K562 treated with DMSO at 1 percent for 48 hours (cell line): ENCODE data around the gene CLIP3. TPM values are rescaled to one million over a fixed set of nuclear protein-coding genes. Genes with fewer than 3 reads are reported as not detected.

Experiments
- total RNA-seq: library from RNA; unstranded; fragments of 300-600 nt; gene quantifications from 2 replicates; pipeline ENCODE4 v1.2.3, GENCODE V29; 2022; ENCODE audit warnings: low replicate concordance; ENCODE audit errors: extremely low read depth

The CLIP3 gene, protein sequence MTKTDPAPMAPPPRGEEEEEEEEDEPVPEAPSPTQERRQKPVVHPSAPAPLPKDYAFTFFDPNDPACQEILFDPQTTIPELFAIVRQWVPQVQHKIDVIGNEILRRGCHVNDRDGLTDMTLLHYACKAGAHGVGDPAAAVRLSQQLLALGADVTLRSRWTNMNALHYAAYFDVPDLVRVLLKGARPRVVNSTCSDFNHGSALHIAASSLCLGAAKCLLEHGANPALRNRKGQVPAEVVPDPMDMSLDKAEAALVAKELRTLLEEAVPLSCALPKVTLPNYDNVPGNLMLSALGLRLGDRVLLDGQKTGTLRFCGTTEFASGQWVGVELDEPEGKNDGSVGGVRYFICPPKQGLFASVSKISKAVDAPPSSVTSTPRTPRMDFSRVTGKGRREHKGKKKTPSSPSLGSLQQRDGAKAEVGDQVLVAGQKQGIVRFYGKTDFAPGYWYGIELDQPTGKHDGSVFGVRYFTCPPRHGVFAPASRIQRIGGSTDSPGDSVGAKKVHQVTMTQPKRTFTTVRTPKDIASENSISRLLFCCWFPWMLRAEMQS
- not detected in 2 replicates for total RNA-seq

GRCh38 chr19:36032251-36033104 is at the start of gene CLIP3:
CLIP3 (minus strand) TSS chr19:36032873; CDS start chr19:36032357, 516 bp downstream.

DNA sequence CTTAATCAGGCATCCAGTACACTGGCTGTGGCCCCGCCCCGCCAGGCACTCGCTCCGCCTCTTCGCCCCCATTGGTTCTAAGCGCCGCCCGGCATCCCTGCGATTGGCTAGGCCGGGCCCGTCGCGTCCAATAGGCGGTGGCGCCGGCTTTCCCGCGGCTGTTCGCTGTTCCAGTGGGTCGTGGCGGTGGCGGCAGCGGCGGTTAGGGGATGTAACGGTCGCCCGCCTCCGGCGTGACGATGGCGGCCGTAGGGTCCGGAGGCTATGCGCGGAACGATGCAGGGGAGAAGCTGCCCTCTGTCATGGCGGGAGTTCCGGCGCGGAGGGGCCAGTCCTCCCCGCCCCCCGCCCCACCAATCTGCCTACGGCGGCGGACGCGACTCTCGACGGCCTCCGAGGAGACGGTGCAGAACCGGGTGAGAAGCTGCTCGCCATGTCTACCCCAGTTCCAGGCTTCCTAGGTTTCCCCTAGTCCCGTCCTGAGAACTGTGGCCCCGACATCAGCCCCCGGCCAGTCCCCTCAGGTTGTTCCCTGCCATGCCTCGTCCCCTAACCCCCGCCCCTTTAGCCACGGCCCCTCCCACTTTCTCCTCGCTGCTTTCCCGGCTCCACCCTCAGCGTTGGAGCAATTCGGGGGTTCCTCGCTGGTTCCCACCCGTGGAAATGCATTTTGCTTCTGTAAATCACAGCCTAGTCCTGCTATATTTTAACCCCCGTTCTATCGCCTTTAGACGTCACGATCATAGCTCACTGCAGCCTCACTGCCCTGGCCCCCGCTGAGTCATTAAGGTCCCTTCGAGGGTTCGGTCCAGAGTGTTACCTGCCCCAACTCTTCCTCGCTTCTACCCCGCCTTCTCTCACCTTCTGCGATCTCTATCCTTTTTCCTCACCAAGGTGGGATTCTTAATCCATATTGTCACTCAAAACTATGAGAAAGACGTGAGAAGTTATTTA is 22.3 kb upstream of the CLIP3 start, which contains the start of gene WDR62:
TSS of gene WDR62 (plus strand) at position 165 of the 954 bp plus-strand sequence. CDS start at position 240, 75 bp downstream.

GRCh38 chr19:36054119-36054732 is 21.6 kb upstream of the CLIP3 start, which contains the start of gene THAP8:
THAP8 (minus strand) TSS chr19:36054285; CDS start chr19:36054217, 68 bp downstream.

GRCh38 chr19:36014012-36014924 is 18.4 kb downstream of the CLIP3 start, which contains the start of gene ALKBH6:
ALKBH6 (minus strand) TSS chr19:36014213; CDS start chr19:36013397, 816 bp downstream.

GRCh38 chr19:36008336-36008978 is 24.2 kb downstream of the CLIP3 start, which contains the start of gene SYNE4:
SYNE4 (minus strand) TSS chr19:36008813; CDS start chr19:36008681, 132 bp downstream.

DNA sequence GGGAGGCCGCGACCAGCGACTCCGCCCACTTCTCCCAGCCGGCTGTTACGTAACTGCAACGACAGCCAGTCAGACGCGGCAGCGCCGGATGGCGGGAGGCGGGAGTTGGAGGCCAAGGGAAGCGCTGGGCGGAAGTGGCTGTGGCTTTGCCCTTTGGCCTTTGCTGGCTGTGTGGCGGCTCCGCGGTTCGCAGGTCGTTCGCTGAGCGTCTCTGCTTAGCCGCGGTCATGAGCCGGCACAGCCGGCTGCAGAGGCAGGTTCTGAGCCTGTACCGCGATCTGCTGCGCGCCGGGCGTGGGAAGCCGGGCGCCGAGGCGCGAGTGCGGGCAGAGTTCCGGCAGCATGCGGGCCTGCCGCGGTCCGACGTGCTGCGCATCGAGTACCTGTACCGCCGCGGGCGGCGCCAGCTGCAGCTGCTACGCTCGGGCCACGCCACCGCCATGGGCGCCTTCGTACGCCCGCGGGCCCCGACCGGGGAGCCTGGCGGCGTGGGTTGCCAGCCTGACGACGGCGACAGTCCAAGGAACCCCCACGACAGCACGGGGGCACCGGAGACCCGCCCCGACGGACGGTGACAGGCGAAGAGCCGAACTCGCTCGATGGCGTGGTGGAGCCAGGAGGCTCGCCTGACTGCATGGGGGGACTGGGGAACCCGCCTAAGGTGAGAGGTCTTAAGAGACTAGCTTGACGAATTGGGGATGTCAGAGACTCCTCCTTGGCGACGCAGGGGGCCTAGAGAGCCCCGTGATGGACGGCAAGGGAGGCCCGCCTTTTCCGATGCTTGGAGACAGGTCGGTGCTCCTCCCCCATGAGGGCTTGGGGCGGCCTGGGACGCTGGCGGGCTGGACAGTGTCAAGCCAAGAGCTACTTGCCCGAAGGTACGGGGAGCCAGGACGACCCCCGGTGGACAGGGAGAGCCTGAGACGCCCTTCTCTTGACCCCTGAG is 37.4 kb downstream of the CLIP3 start, which contains the start of gene SDHAF1:
TSS of gene SDHAF1 (plus strand) at position 141 of the 946 bp plus-strand sequence. CDS start at position 228, 87 bp downstream.

Other genes starting within 250 kb of the CLIP3 start
- gene PRODH2, start 220.0 kb downstream of the CLIP3 start, total RNA-seq: not detected in 2 replicates
- not detected in 2 replicates for gene NPHS1, start 180.4 kb downstream of the CLIP3 start, total RNA-seq
- gene KIRREL2, start 176.0 kb downstream of the CLIP3 start, total RNA-seq: not detected in 2 replicates
- not detected in 2 replicates for gene APLP1, start 164.3 kb downstream of the CLIP3 start, total RNA-seq
- gene NFKBID, start 132.3 kb downstream of the CLIP3 start, total RNA-seq: not detected in 2 replicates
- gene HCST, start 130.3 kb downstream of the CLIP3 start, total RNA-seq: not detected in 2 replicates
- not detected in 2 replicates for gene TYROBP, start 124.6 kb downstream of the CLIP3 start, total RNA-seq
- gene LRFN3, start 96.5 kb downstream of the CLIP3 start, total RNA-seq: not detected in 2 replicates
- gene SDHAF1, start 37.7 kb downstream of the CLIP3 start, total RNA-seq: not detected in 2 replicates
- gene SYNE4, start 24.1 kb downstream of the CLIP3 start, total RNA-seq: not detected in 2 replicates
- not detected in 2 replicates for gene ALKBH6, start 18.7 kb downstream of the CLIP3 start, total RNA-seq
- gene THAP8, start 21.4 kb upstream of the CLIP3 start, total RNA-seq: not detected in 2 replicates
- gene WDR62, start 22.0 kb upstream of the CLIP3 start, total RNA-seq: not detected in 2 replicates
- gene OVOL3, start 78.3 kb upstream of the CLIP3 start, total RNA-seq: not detected in 2 replicates
- gene POLR2I, start 82.0 kb upstream of the CLIP3 start, total RNA-seq: not detected in 2 replicates
- gene TBCB, start 82.6 kb upstream of the CLIP3 start, total RNA-seq: not detected in 2 replicates
- not detected in 2 replicates for gene CAPNS1, start 107.2 kb upstream of the CLIP3 start, total RNA-seq
- not detected in 2 replicates for gene COX7A1, start 119.6 kb upstream of the CLIP3 start, total RNA-seq
- not detected in 2 replicates for gene ZNF565, start 181.8 kb upstream of the CLIP3 start, total RNA-seq
- not detected in 2 replicates for gene ZNF146, start 182.2 kb upstream of the CLIP3 start, total RNA-seq